ENCODE results near the gene PLEKHH1.

GRCh38 chr14:67529947-67530935 lies 2.8 kb upstream of the PLEKHH1 start:
- TF ChIP-seq CTCF (IDR thresholded peaks at IDR 0.05; ENCODE audit: low read depth, low read length, poor library complexity, severe bottlenecking) (no peak), EZH2phosphoT487 (IDR thresholded peaks at IDR 0.05; ENCODE audit: borderline replicate concordance, low read length) (no peak)

Data from DOHH2 (cell line).